Ishikawa (cell line): Measurements from ENCODE around the gene CNTN4.

ENCODE experiments used
- CEBPB ChIP-seq: IDR thresholded peaks from 2 replicates; pipeline ENCODE4 v1.6.1; 2012
- EGR1 ChIP-seq: IDR thresholded peaks from 2 replicates; pipeline ENCODE4 v1.6.1; 2012
- EP300 ChIP-seq: IDR thresholded peaks from 2 replicates; pipeline ENCODE4 v1.6.1; 2012; ENCODE audit warnings: borderline replicate concordance
- MAX ChIP-seq: IDR thresholded peaks from 2 replicates; pipeline ENCODE4 v1.6.1; 2012
- RAD21 ChIP-seq: IDR thresholded peaks from 2 replicates; pipeline ENCODE4 v1.6.1; 2012; ENCODE audit warnings: low read depth
- ZBTB7A ChIP-seq: IDR thresholded peaks from 2 replicates; pipeline ENCODE4 v1.6.1; 2012; ENCODE audit warnings: low read depth
- TF ChIP-seq, protein P1 (sequence below): IDR thresholded peaks from 2 replicates; pipeline ENCODE4 v1.6.1; 2012; ENCODE audit warnings: low read depth, mild to moderate bottlenecking

- TF ChIP-seq MAX: no peak
- TF ChIP-seq RAD21: no peak
- no peak for TF ChIP-seq EP300
- no peak for TF ChIP-seq CEBPB
- TF ChIP-seq, protein P1, sequence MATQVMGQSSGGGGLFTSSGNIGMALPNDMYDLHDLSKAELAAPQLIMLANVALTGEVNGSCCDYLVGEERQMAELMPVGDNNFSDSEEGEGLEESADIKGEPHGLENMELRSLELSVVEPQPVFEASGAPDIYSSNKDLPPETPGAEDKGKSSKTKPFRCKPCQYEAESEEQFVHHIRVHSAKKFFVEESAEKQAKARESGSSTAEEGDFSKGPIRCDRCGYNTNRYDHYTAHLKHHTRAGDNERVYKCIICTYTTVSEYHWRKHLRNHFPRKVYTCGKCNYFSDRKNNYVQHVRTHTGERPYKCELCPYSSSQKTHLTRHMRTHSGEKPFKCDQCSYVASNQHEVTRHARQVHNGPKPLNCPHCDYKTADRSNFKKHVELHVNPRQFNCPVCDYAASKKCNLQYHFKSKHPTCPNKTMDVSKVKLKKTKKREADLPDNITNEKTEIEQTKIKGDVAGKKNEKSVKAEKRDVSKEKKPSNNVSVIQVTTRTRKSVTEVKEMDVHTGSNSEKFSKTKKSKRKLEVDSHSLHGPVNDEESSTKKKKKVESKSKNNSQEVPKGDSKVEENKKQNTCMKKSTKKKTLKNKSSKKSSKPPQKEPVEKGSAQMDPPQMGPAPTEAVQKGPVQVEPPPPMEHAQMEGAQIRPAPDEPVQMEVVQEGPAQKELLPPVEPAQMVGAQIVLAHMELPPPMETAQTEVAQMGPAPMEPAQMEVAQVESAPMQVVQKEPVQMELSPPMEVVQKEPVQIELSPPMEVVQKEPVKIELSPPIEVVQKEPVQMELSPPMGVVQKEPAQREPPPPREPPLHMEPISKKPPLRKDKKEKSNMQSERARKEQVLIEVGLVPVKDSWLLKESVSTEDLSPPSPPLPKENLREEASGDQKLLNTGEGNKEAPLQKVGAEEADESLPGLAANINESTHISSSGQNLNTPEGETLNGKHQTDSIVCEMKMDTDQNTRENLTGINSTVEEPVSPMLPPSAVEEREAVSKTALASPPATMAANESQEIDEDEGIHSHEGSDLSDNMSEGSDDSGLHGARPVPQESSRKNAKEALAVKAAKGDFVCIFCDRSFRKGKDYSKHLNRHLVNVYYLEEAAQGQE: no peak
- TF ChIP-seq ZBTB7A: no peak
- TF ChIP-seq EGR1: no peak
Measured at GRCh38 chr3:3101660-3102458, 1003.2 kb downstream of the CNTN4 start.
